HL-60/S4 treated with retinoic acid at 250 ng/mL for 4 days and 3 days (cell line): ENCODE data around the gene C11orf65.
"Not testable (repeated sequence)": the region's sequence is repeated elsewhere in the genome, so short reads cannot be mapped to it uniquely, and the experiment has no call there.

ENCODE experiments used
- in situ Hi-C: fragments of 300-500 bp; cut with MboI; formaldehyde crosslinking; loops from 2 replicates; pipeline ENCODE4 v1.7.0; 2022; ENCODE audit warnings: low sequenced_read_pairs

Gene C11orf65

GRCh38 chr11:108373505-108373904 is 93.8 kb downstream of the C11orf65 start:
- in situ Hi-C loops, result not testable (repeated sequence)

- in situ Hi-C loops, result no loop called here
These were observed 96.3 kb downstream of the C11orf65 start for GRCh38 chr11:108370990-108371389.

- in situ Hi-C loops, result no loop called here
These were observed 97.0 kb downstream of the C11orf65 start for GRCh38 chr11:108370315-108370714.

- in situ Hi-C loops, result no loop called here
These were observed 98.3 kb downstream of the C11orf65 start for GRCh38 chr11:108369064-108369463.

- in situ Hi-C loops, result no loop called here
These were observed 99.2 kb downstream of the C11orf65 start for GRCh38 chr11:108368134-108368533.

- in situ Hi-C loops, result no loop called here
These were observed 103.2 kb downstream of the C11orf65 start for GRCh38 chr11:108364159-108364558.

GRCh38 chr11:108351468-108351867 is 115.9 kb downstream of the C11orf65 start:
- in situ Hi-C loops, result no loop called here

GRCh38 chr11:108346451-108346850 is 120.9 kb downstream of the C11orf65 start:
- in situ Hi-C loops, result no loop called here

GRCh38 chr11:108345767-108346166 is 121.6 kb downstream of the C11orf65 start:
- in situ Hi-C loops, result no loop called here

GRCh38 chr11:108343714-108344113 is 123.6 kb downstream of the C11orf65 start:
- in situ Hi-C loops, result no loop called here

GRCh38 chr11:108341654-108342053 is 125.7 kb downstream of the C11orf65 start:
- in situ Hi-C loops, result no loop called here

GRCh38 chr11:108340973-108341372 is 126.4 kb downstream of the C11orf65 start:
- in situ Hi-C loops, result no loop called here

- in situ Hi-C loops, result no loop called here
These were observed 128.6 kb downstream of the C11orf65 start for GRCh38 chr11:108338750-108339149.

- in situ Hi-C loops, result no loop called here
These were observed 133.9 kb downstream of the C11orf65 start for GRCh38 chr11:108333403-108333899.
